Measurements from ENCODE around the gene TOP2B. TPM values are rescaled to one million over a fixed set of nuclear protein-coding genes. Genes with fewer than 3 reads are reported as not detected.

TOP2B gene, protein sequence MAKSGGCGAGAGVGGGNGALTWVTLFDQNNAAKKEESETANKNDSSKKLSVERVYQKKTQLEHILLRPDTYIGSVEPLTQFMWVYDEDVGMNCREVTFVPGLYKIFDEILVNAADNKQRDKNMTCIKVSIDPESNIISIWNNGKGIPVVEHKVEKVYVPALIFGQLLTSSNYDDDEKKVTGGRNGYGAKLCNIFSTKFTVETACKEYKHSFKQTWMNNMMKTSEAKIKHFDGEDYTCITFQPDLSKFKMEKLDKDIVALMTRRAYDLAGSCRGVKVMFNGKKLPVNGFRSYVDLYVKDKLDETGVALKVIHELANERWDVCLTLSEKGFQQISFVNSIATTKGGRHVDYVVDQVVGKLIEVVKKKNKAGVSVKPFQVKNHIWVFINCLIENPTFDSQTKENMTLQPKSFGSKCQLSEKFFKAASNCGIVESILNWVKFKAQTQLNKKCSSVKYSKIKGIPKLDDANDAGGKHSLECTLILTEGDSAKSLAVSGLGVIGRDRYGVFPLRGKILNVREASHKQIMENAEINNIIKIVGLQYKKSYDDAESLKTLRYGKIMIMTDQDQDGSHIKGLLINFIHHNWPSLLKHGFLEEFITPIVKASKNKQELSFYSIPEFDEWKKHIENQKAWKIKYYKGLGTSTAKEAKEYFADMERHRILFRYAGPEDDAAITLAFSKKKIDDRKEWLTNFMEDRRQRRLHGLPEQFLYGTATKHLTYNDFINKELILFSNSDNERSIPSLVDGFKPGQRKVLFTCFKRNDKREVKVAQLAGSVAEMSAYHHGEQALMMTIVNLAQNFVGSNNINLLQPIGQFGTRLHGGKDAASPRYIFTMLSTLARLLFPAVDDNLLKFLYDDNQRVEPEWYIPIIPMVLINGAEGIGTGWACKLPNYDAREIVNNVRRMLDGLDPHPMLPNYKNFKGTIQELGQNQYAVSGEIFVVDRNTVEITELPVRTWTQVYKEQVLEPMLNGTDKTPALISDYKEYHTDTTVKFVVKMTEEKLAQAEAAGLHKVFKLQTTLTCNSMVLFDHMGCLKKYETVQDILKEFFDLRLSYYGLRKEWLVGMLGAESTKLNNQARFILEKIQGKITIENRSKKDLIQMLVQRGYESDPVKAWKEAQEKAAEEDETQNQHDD (N-terminal part only)
- 97.1 and 124 TPM in 2 replicates for total RNA-seq (2014; rRNA removed; shearing (Covaris generic))

DNA sequence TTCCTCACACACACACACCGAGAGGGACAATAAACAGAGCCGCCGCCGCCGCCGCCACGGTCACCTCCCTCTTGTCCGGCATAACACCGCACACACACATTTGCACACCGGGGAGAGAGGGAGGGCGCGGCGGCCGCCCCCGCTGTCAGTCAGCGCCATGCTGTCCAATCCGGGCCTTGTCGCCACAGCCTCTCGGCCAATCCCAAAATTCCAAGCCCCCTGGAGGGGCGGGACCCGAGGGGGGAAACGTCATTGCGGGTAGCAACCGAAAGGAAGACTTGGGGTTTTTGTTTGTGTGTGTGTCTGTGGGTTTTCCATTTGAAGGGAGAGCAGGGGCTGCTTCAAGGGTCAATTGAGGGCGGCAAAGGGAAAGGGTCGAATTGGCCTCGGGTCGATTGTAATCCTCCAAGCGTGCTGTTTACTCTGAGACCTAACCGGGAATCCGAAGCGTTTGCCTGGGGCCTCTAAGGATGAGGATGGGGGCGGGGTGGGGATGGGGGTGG lies at the start of gene TOP2B:
TOP2B (minus strand) TSS at position 96 of the 503 bp plus-strand sequence. CDS start 610 bp downstream, outside the sequence.
- peak; percentile 95 for DNase-seq (ENCODE audit: low read depth)

DNA sequence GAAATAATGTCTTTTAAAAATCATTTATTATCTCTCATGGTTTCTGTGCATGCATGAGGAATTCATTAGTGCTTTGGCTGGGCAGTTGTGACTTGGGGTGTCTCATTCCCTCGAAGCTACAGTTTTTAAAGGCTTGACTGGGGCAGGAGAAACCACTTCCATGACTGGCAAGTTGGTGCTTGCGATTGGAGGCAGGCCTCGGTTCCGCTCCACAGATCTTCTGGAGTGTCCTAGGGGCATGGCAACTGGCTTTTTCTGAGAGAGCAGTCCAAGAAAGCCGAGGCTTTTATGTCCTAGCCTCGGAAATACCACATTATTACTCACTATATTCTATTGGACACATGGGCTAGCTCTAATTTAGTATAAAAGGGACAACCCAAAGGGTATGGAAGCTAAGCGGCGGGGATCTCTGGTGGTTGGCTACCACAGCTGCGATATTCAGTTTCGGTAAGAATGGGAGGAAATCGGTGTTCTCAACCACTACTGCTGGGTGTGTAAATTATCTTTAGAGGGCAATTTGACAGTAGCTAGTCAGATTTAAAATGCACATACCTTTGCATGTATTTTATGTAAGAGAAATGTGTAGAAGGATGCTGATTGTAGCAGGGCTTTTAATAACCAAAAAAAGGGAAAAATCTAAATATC lies 48.8 kb upstream of the TOP2B start:
- peak; percentile 71 for DNase-seq (ENCODE audit: low read depth)

DNA sequence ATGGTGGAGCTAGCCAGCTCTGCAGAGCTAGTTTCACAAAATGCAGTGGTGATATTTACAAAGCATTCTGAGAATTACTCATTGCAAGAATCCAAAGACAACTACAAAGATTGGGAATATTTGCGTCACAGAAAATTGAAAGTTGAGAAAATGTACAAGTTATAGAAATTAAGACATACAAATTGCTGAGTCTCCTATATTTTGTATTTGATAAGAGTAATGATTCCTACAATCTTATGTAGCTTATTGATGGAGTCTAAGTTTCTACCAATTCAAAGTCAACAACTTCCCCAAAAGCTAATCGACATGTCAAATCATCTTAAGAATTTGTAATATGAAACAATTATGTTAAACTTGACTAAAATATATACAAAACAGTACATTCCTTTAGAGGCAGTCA lies 46.4 kb upstream of the TOP2B start:
- DNase-seq (ENCODE audit: low read depth): no peak

DNA sequence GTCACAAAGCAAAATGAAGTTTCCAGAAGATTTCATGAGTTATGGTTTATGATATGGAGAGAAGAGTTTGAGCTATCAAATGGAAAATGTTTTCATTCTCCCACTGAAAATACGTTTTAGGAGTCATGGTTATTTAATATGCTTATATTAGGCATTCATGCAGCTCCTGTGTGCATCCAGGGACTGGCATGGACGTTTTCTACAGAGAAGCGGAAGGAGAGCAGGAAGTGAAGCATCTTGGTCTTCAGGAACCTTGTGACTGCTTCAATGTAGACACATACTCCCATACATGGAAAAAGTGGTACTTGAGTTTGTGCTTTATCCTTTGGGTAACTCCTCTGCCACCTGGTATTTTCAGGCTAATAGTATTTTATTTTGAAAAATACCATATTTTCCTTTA lies 43.3 kb upstream of the TOP2B start:
- no peak for DNase-seq (ENCODE audit: low read depth)

DNA sequence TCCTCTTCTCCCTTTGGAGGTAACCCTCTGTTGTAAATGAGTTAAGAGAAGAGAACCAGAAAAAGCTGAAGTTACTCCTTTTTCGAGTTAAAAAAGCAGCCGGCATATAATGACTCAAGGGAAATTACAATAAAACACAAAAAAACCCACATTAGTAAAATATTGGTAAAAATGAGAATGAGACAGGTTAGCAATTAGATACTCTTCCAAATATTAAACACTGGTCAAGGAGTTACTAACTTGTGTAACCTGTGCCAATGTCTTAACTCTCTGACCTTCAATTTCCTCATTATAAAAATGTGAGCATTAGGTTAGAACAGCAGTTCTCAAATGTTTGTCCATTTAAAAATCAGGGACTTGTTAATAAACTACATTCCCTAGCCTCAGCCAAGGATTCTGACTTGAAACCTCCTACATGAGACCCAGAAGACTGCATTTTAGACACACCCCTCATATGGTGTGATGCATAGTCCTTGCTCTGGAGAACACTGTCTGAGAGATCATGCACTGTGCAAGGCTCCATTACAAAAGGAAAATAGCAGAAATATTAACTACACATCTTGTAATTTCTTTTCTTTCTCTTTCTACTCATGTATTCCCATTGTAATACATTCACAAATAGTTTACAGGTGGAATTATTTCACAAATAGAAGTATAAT lies 42.7 kb upstream of the TOP2B start:
- no peak for DNase-seq (ENCODE audit: low read depth)

DNA sequence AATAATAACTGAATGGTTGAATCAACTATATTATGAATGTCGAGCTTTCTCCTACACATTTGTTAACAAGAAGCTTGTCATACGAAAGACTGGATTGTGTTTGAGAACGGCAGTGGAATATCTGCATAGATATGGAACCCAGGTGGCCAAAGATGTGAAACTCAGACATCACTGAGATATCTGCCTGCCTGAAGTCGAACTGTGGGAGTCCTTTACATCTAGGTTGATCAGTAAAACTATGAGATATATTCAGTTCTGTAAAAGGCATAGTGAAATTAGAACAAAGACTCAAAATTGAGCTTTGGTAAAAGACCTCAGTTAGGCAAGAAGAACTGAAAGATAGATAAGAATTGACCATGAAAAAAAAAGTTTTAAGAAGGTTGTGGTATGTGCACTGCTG lies 41.5 kb upstream of the TOP2B start:
- no peak for DNase-seq (ENCODE audit: low read depth)

DNA sequence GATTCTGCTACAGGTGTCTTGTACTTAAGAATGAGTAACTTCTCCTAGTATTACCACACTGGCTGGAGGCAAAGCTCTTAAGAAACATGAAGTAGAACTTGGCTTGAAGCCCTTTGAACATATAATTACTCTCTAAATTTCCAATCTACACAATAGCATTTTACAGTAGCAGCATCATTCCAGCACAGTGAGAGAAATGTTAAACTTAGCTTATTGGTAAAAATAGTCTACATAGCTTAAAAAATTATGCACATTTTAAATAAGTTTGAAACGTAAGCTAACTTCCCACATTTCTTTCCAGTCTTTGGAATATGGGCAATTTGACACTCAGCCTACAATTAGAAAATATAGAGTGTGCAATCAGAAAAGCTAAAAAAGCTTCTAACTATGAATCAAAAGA lies 32.8 kb upstream of the TOP2B start:
- DNase-seq (ENCODE audit: low read depth): no peak

DNA sequence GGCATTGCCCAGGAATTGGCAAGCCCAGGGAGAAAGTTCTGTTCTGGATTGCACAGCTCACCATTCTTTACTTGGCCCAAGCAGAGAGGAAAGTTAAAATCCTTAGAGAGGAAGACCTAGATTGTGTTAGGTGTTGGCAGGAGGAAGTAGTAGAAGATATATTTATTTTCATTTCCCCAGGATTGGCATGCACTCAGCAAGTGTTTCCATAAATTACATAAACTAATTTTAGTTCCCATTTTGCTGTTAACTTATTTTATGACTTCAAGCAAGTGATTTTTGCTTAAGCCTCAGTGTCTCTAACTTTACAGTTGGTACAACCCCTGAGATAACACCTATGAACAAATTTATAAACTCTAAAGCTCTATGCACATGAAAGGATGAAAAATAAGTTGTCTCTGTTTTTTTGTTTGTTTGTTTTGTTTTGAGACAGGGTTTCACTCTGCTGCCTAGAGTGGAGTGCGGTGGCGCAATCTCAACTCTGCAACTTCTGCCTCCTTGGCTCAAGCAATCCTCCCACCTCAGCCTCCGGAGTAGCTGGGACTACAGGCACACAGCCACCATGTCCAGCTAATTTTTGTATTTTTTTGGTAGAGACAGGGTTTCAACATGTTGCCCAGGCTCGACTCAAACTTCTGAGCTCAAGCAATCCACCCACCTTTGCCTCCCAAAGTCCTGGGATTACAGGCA lies 31.2 kb upstream of the TOP2B start:
- DNase-seq (ENCODE audit: low read depth): no peak

DNA sequence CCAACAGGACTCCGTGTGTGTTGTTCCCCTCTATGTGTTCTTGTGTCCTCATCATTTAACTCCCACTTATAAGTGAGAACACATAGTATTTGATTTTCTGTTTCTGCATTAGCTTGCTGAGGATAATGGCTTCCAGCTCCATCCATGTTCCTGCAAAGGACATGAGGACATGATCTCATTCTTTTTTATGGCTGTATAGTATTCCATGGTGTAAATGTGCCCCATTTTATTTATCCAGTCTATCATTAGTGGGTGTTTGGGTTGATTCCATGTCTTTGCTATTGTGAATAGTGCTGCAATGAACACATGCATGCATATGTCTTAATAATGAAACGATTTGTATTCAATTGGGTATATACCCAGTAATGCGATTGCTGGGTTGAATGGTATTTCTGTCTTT lies 28.5 kb upstream of the TOP2B start:
- DNase-seq (ENCODE audit: low read depth): no peak

DNA sequence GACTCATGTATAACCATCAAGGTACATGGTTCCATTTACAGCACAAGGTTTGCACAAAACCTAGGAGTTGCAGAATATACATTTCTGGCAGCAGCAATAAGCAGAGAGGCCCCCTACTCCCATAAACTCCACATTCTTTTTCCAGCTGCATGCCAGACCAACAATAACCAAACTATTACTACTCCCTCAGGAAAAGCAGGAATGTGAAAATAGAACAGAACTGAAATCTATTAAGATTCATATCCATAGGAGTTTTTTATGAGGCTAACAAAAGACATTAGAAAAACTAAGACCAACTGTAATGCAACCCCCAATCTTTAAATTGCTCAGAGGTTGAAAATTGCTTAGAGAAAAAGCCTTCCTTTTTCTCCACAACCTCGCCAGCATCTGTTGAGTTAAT lies 27.6 kb upstream of the TOP2B start:
- DNase-seq (ENCODE audit: low read depth): no peak

DNA sequence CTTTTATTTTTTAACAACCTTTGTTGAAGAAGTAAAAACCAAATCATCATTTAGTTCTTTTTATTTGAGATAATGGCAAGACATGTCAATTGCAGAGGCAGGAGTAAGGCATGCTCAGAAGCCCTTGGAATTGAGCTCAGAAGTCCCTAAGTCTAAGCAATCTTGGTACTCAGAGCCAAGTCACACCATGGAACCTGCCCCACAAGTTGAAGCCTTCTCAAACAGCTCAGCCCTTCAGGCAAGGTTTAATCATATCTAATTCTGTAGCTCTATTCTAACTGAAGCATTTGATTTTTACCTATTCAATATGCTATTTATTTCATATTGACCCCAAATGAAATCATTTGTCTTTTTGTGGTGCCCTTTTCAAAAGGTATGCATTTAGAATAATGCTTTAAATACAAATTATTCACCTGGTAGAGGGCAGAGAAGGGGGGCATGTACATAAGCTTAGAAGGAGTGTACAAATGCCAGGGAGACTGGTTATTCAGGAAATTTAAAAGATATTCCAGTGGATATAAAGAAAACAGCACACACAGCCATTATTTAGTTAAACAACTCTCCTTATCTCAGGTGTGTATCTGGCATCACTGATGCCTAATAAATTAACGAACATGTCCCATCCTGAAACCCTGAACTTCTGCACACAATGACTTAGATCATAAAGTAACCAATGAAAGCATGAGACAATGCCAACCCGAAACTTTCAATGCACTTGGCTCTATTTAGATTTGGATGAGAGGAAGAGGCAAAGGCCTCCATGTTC lies 26.2 kb upstream of the TOP2B start:
- no peak for DNase-seq (ENCODE audit: low read depth)

DNA sequence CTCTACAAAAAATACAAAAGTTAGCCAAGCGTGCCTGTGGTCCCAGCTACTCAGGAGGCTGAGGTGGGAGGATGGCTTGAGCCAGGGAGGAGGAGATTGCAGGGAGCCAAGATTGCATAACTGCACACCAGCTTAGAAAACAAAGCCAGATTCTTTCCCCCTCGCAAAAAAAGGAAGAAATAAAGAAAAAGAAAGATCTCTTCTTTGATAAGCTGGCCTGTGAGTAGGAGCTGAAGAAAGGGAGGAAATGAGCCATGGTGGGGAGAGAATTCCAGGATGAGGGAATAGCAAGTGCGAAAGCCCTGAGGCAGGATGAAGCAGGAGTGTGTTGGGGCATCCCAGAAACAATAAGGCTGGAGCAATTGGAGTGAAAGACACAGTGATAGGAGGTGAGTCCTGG lies 24.5 kb upstream of the TOP2B start:
- DNase-seq (ENCODE audit: low read depth): peak; percentile 66

DNA sequence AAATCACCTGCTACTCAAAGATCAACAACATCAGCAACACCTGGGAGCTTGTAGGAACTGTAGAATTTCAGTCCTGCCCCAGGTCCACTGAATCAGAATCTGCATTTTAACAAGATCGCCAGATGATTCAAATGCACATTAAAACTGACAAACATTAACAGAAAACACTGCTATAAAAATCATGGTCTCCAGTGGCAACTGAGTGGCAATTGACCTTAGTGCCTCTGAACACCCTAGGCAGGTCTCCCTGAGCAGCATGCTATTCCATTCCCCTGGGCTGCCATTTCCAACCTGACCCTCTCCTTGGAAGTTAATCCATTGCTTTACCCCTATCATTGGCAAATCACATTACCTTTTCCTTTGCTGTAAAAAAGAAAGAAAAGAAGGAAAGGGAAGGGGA lies 23.0 kb upstream of the TOP2B start:
- DNase-seq (ENCODE audit: low read depth): no peak

DNA sequence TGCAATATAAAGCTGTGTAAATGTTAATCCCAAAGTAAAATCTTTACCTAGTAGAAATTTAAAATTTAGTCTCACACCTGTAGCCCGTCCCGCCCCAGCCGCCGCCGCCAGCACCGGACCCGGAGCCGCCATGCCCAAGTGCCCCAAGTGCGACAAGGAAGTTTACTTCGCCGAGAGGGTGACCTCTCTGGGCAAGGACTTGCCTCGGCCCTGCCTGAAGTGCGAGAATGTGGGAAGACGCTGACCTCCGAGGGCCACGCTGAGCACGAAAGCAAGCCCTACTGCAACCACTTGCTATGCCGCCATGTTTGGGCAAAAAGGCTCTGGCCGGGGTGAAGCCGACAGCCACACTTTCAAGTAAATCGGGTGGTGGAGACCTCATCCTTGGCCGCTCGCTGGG lies 22.1 kb upstream of the TOP2B start:
- no peak for DNase-seq (ENCODE audit: low read depth)

DNA sequence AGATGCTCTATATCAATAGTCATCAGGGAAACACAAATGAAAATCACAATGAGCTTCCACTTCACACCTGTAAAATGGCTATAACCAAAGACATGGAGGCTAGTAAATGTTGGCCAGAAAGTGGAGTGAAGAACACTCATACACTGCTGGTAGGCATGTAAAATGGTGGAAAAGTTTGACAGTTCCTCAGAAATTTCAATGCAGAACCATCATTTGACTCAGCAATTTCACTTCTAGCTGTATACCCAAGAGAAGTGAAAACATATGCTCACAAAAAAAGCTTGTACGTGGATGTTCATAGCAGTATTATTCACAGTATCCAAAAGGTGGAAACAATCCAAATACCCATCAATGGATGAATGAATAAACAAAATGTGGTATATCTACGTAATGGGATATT lies 19.2 kb upstream of the TOP2B start:
- no peak for DNase-seq (ENCODE audit: low read depth)

DNA sequence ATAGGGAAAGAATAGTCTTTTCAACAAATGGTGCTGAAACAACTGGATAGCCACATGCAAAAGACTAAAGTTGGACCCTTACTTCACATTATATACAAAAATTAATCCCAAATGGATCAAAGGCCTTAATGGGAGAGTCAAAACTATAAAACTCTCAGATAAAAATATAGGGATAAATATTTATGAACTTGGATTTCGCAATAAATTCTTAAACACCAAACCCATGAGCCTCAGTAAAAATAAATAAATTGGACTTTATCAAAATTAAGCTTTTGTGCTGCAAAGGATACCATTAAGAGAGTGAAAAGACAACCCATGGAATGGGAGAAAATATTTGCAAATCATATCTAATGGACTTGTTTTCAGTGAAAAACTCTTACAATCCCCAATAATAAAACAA lies 18.7 kb upstream of the TOP2B start:
- no peak for DNase-seq (ENCODE audit: low read depth)

DNA sequence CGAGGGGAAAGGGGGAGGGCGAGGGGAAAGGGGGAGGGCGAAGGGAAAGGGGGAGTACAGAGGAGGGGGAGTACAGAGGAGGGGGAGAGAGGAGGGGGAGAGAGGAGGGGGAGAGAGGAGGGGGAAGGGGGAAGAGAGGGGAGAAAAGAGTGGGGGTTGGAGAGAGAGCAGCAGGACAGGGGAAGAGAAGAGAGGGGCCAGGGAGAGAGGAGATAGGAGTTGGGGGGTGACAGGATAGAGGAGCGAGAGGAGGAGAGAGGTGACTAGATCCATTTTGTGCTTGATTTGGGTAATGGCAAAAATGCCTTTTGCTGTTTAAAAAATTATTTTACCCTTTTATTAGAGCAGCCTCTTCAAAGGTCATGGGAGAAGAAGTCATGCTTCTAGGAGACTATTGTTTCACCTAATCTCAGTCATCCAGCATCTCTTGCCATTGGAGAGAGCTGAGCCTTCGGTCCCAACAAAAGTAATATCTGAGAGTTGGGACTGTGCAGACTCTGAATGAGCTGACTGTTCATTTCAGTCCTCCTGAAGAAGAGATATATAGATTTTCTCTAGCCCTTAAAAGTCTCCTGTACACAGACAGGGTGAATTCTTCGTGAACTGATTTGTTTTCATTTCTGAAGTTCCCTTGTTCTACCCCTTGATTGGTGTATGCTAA lies 15.1 kb upstream of the TOP2B start:
- no peak for DNase-seq (ENCODE audit: low read depth)

DNA sequence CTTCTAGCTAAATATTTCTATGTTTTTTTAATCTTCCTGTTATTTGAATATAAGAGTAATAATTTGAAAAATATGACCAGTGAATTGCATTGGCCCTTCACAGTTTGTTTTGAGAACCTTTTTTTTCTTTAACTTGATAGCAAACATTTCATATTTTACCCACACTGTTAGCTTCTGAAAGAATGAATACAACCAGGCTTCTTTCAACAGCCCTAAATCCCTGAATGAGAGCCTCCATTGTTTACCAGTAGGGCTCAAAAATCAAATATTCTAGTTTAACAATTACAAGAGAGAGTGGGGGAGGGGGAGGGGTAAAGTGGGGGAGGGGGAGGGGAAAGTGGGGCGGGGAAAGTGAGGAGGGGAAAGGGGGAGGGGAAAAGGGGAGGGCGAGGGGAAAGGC lies 14.5 kb upstream of the TOP2B start:
- DNase-seq (ENCODE audit: low read depth): no peak

DNA sequence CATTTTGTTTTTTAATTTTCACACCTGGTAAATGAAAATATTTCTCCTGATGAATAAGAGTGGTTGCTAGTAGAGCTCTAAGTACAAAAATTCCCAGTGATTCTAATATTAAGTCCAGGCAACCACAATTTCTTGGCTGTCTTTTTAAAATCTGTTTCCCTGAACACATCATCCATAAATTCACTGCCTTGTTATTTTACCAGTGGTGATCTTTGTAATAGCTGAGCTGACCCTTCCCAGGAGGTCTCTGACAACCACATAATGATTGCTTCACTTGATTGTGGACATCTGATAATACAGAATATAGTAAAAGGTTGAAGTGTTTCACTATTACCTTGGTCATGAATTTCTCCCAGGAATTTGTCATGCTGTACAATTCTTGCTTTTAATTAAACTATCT lies 13.9 kb upstream of the TOP2B start:
- no peak for DNase-seq (ENCODE audit: low read depth)
